Left ventricle myocardium inferior (tissue), 1 donor: ENCODE results near the gene PIGH. TPM values are rescaled to one million over a fixed set of nuclear protein-coding genes. Genes with fewer than 3 reads are reported as not detected.

Experiments used
- DNase-seq: peaks from one replicate; pipeline ENCODE4 v3.0.0-alpha.2; 2020
- H3K27ac ChIP-seq: fragments of 200-600 bp; replicated peaks from 2 replicates; pipeline ENCODE4 v1.8.0; 2021
- H3K27me3 ChIP-seq: fragments of 200-600 bp; 2 replicates; pipeline ENCODE4 v1.8.0; 2021; ENCODE audit warnings: low read depth
- H3K36me3 ChIP-seq: fragments of 200-600 bp; 2 replicates; pipeline ENCODE4 v1.8.0; 2021
- H3K4me1 ChIP-seq: fragments of 200-600 bp; 2 replicates; pipeline ENCODE4 v1.8.0; 2021
- H3K4me3 ChIP-seq: fragments of 200-600 bp; 2 replicates; pipeline ENCODE4 v1.8.0; 2021; ENCODE audit warnings: mild to moderate bottlenecking, moderate library complexity
- H3K9me3 ChIP-seq: fragments of 200-600 bp; replicated peaks from 2 replicates; pipeline ENCODE4 v1.8.0; 2021
- CTCF ChIP-seq: fragments of 200-600 bp; IDR thresholded peaks from 2 replicates; pipeline ENCODE4 v1.8.0; 2021; ENCODE audit warnings: antibody characterized with exemption, mild to moderate bottlenecking, borderline replicate concordance
- intact Hi-C: fragments of 100-400 bp; cut with micrococcal nuclease; formaldehyde crosslinking; loops from one replicate; pipeline ENCODE4 v1.11.0; 2022
- total RNA-seq: library from RNA; stranded (reverse); fragmentation: NEBNext Ultra II Directional; extraction: Animal tissue kit (Norgen Biotek cat#: 25700); gene quantifications from one replicate; pipeline ENCODE4 v1.2.1, GENCODE V29; 2021
- donor health status: DM: no; HTN: yes; CAD: no; lungs with severe emphysema.

Gene PIGH
- total RNA-seq, 1 donor from 2014 or later: 12.8 TPM

- no peaks in the 10 kb centered on the region for H3K4me1 ChIP-seq
- no peak overlapping the region for H3K27ac ChIP-seq
- H3K27me3 ChIP-seq: no peaks in the 10 kb centered on the region
- no peak for TF ChIP-seq CTCF
- intact Hi-C loops: loop anchor here (5.0 kb wide), 1 partner anchor 146 kb away; no protein-coding TSS in a partner anchor
- H3K4me3 ChIP-seq: no peak overlapping the region
- peaks cover 3% of the 10 kb centered on the region for H3K36me3 ChIP-seq
- no peaks in the 10 kb centered on the region for H3K9me3 ChIP-seq
- DNase-seq: no peak
Measured at GRCh38 chr14:67573228-67574010, 26.6 kb downstream of the PIGH start.

- no peak for DNase-seq
- Histone ChIP-seq H3K27me3 (no peaks in the 10 kb centered on the region), H3K36me3 (no peaks in the 10 kb centered on the region), H3K9me3 (no peaks in the 10 kb centered on the region), H3K4me1 (no peaks in the 10 kb centered on the region), H3K27ac (no peak overlapping the region), H3K4me3 (no peak overlapping the region)
- no peak for TF ChIP-seq CTCF
- intact Hi-C loops: loop anchor here (5.0 kb wide), 1 partner anchor 145 kb away; no protein-coding TSS in a partner anchor
Measured at GRCh38 chr14:67572608-67573007, 27.5 kb downstream of the PIGH start.

GRCh38 chr14:67571991-67572323 lies 28.1 kb downstream of the PIGH start:
- Histone ChIP-seq H3K36me3 (no peaks in the 10 kb centered on the region), H3K27ac (no peak overlapping the region), H3K4me1 (no peaks in the 10 kb centered on the region), H3K4me3 (no peak overlapping the region), H3K27me3 (no peaks in the 10 kb centered on the region), H3K9me3 (no peaks in the 10 kb centered on the region)
- TF ChIP-seq CTCF: no peak
- no peak for DNase-seq
- intact Hi-C loops: loop anchor here (5.0 kb wide), 1 partner anchor 145 kb away; no protein-coding TSS in a partner anchor

GRCh38 chr14:67571275-67571990 lies 28.6 kb downstream of the PIGH start:
- H3K27me3 ChIP-seq: no peaks in the 10 kb centered on the region
- H3K27ac ChIP-seq: no peak overlapping the region
- DNase-seq: peak; percentile 51
- TF ChIP-seq CTCF: peak; percentile 85
- H3K4me1 ChIP-seq: no peaks in the 10 kb centered on the region
- no peaks in the 10 kb centered on the region for H3K36me3 ChIP-seq
- no peak overlapping the region for H3K4me3 ChIP-seq
- intact Hi-C loops: loop anchor here (5.0 kb wide), 1 partner anchor 144 kb away; no protein-coding TSS in a partner anchor
- H3K9me3 ChIP-seq: no peaks in the 10 kb centered on the region

GRCh38 chr14:67570453-67570852 lies 29.6 kb downstream of the PIGH start:
- no peaks in the 10 kb centered on the region for H3K4me1 ChIP-seq
- no peaks in the 10 kb centered on the region for H3K27me3 ChIP-seq
- H3K36me3 ChIP-seq: no peaks in the 10 kb centered on the region
- no peak for TF ChIP-seq CTCF
- H3K27ac ChIP-seq: no peak overlapping the region
- no peak overlapping the region for H3K4me3 ChIP-seq
- H3K9me3 ChIP-seq: no peaks in the 10 kb centered on the region
- no peak for DNase-seq
- intact Hi-C loops: loop anchor here (5.0 kb wide), 1 partner anchor 143 kb away; no protein-coding TSS in a partner anchor
